ENCODE measurements around the gene EIF2S1.
A peak's percentile ranks its signal among the peaks of the same experiment; 100 is the strongest.
"Not testable (repeated sequence)": the region's sequence is repeated elsewhere in the genome, so short reads cannot be mapped to it uniquely, and the experiment has no call there.

Gene EIF2S1

GRCh38 chr14:67359775-67360469 lies at the start of gene EIF2S1, which contains the start of gene ATP6V1D:
TSS of gene EIF2S1 (plus strand) at chr14:67360328. CDS start at chr14:67364768, 4,440 bp downstream.
TSS of gene ATP6V1D (minus strand) at chr14:67359804. CDS start at chr14:67359698, 106 bp downstream.
- peak; percentile 100 for DNase-seq (ENCODE audit: low spot score)

GRCh38 chr14:67311868-67312267 lies 48.3 kb upstream of the EIF2S1 start:
- no peak for DNase-seq (ENCODE audit: low spot score)

GRCh38 chr14:67313153-67313552 lies 47.0 kb upstream of the EIF2S1 start:
- no peak for DNase-seq (ENCODE audit: low spot score)

- DNase-seq (ENCODE audit: low spot score), result no peak
Measured at GRCh38 chr14:67317822-67318221, 42.3 kb upstream of the EIF2S1 start.

- DNase-seq (ENCODE audit: low spot score), result no peak
Measured at GRCh38 chr14:67319142-67319541, 41.0 kb upstream of the EIF2S1 start.

- DNase-seq (ENCODE audit: low spot score), result not testable (repeated sequence)
Measured at GRCh38 chr14:67329666-67330065, 30.5 kb upstream of the EIF2S1 start.

- no peak for DNase-seq (ENCODE audit: low spot score)
Measured at GRCh38 chr14:67331368-67332125, 28.6 kb upstream of the EIF2S1 start.

GRCh38 chr14:67332468-67332867 lies 27.7 kb upstream of the EIF2S1 start:
- no peak for DNase-seq (ENCODE audit: low spot score)

- peak; percentile 47 for DNase-seq (ENCODE audit: low spot score)
Measured at GRCh38 chr14:67335781-67336180, 24.3 kb upstream of the EIF2S1 start.

GRCh38 chr14:67341231-67341630 lies 18.9 kb upstream of the EIF2S1 start:
- DNase-seq (ENCODE audit: low spot score), result not testable (repeated sequence)

GRCh38 chr14:67343601-67344230 lies 16.4 kb upstream of the EIF2S1 start:
- no peak for DNase-seq (ENCODE audit: low spot score)

GRCh38 chr14:67345583-67345982 lies 14.5 kb upstream of the EIF2S1 start:
- DNase-seq (ENCODE audit: low spot score), result no peak

- DNase-seq (ENCODE audit: low spot score), result no peak
Measured at GRCh38 chr14:67352055-67352454, 8.1 kb upstream of the EIF2S1 start.

- no peak for DNase-seq (ENCODE audit: low spot score)
Measured at GRCh38 chr14:67357186-67357968, 2.8 kb upstream of the EIF2S1 start.

- no peak for DNase-seq (ENCODE audit: low spot score)
Measured at GRCh38 chr14:67357969-67358354, 2.2 kb upstream of the EIF2S1 start.

GRCh38 chr14:67358924-67359774 lies 979 bp upstream of the EIF2S1 start:
- DNase-seq (ENCODE audit: low spot score), result no peak

GRCh38 chr14:67360470-67361206 lies 510 bp downstream of the EIF2S1 start:
- no peak for DNase-seq (ENCODE audit: low spot score)

GRCh38 chr14:67365476-67365875 lies 5.3 kb downstream of the EIF2S1 start:
- no peak for DNase-seq (ENCODE audit: low spot score)

- no peak for DNase-seq (ENCODE audit: low spot score)
Measured at GRCh38 chr14:67370830-67371229, 10.7 kb downstream of the EIF2S1 start.

All from cerebellar cortex (tissue), 1 donor.